Stimulated activated naive CD8-positive, alpha-beta T cell treated with anti-CD3 and anti-CD28 coated beads, Interleukin-15, amount 100 ng/mL, for 72 hours (primary cell): ENCODE data around the gene TNKS1BP1.
"Not testable (repeated sequence)": the region's sequence is repeated elsewhere in the genome, so short reads cannot be mapped to it uniquely, and the experiment has no call there.

Experiments used
- ATAC-seq: fragments of 150-1000 bp; cut with Tn5 transposase; 2 replicates; pipeline ENCODE4 v1.10.0; 2021; ENCODE audit warnings: mild to moderate bottlenecking, moderate library complexity
- DNase-seq, 2 donors: peaks; one replicate each; pipeline ENCODE4 v3.0.0; 2021 to 2022
- H3K27ac Mint-ChIP-seq, 2 donors: one replicate each; pipeline ENCODE4 v1.8.0; 2022; ENCODE audit warnings: mild to moderate bottlenecking in 2 of 2, mixed read lengths in 2 of 2, moderate library complexity in 2 of 2
- H3K27me3 Mint-ChIP-seq: one replicate; pipeline ENCODE4 v1.8.0; 2022; ENCODE audit warnings: mixed read lengths
- H3K4me1 Mint-ChIP-seq: one replicate; pipeline ENCODE4 v1.8.0; 2022; ENCODE audit warnings: mild to moderate bottlenecking, mixed read lengths
- H3K4me3 Mint-ChIP-seq, 2 donors: one replicate each; pipeline ENCODE4 v1.8.0; 2022; ENCODE audit warnings: mild to moderate bottlenecking in 2 of 2, mixed read lengths in 2 of 2, moderate library complexity in 1 of 2
- H3K9me3 Mint-ChIP-seq, 2 donors: one replicate each; pipeline ENCODE4 v1.8.0; 2022; ENCODE audit warnings: mixed read lengths in 2 of 2

Gene TNKS1BP1

DNA sequence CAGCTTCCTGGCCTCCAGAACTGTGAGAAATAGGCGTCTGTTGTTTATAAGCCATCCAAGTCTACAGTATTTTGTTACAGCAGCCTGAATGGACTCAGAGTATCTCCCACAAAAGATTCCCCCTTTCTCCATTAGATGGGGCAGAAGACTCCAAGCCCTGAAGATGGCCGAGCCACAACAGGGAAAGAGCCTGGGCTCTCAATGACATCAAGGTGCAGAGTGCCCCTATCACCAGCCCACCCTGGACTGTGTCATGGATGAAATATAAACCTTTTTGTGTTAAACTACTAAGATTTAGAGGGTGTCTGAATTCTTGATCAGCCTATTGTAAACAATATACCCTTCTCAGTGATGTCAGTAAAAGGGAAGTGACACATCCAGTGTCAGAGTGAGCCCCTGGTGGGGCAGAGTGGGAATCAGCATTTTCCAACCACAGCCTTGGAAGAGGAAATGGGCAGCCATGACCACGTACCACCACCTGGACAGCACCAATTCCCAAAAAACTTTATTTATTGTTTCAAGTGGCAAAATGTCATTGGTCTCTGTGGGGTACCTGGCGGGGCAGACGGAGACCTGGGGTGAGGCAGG is 25.5 kb downstream of the TNKS1BP1 start:
- DNase-seq (no peak), ATAC-seq (no peak)
- Mint-ChIP-seq H3K4me3 (no peak overlapping the region), H3K27me3 (no peaks in the 10 kb centered on the region), H3K9me3 (peaks cover 6 to 12% of the 10 kb centered on the region in 2 donors), H3K27ac (no peak overlapping the region), H3K4me1 (peaks cover 5% of the 10 kb centered on the region)

DNA sequence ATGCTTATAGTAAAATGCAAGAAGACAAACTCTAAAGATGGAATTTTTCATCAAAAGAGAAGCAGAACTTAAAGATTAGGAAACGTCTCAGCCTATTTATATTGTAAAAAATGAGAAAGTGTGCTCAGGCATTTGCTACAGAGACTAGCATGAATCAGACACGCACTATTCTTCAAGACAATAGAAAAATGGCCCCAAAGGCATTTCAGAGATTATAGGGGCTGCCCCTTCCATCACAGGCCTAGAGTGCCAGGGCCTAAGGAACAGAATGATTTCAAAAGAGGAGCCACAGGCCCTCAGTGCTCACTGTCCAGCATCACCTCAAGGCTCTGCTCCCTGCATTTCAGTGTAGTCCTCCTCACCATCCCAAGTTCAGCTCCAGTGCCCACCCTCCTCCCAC is 27.5 kb downstream of the TNKS1BP1 start:
- DNase-seq (no peak), ATAC-seq (no peak)
- H3K27me3 Mint-ChIP-seq: no peaks in the 10 kb centered on the region
- no peaks in the 10 kb centered on the region for H3K4me1 Mint-ChIP-seq
- peaks cover 6 to 12% of the 10 kb centered on the region in 2 donors for H3K9me3 Mint-ChIP-seq
- no peak overlapping the region for H3K27ac Mint-ChIP-seq
- no peak overlapping the region for H3K4me3 Mint-ChIP-seq

DNA sequence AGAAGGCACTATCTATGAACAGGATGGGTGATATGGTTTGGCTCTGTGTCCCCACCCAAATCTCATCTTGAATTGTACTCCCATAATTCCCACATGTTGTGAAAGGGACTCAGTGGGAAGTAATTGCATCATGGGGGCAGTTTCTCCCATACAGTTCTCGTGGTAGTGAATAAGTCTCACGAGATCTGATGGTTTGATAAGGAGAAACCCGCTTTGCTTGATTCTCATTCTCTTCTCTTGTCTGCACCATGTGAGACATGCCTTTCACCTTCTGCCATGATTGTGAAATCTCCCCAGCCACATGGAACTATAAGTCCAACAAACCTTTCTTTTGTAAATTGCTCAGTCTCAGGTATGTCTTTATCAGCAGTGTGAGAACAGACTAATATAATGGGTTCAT is 28.5 kb downstream of the TNKS1BP1 start:
- not testable (repeated sequence) for DNase-seq, H3K27me3 Mint-ChIP-seq, H3K4me3 Mint-ChIP-seq, H3K27ac Mint-ChIP-seq, H3K4me1 Mint-ChIP-seq, ATAC-seq
- H3K9me3 Mint-ChIP-seq: peaks cover 5 to 12% of the 10 kb centered on the region in 2 donors

DNA sequence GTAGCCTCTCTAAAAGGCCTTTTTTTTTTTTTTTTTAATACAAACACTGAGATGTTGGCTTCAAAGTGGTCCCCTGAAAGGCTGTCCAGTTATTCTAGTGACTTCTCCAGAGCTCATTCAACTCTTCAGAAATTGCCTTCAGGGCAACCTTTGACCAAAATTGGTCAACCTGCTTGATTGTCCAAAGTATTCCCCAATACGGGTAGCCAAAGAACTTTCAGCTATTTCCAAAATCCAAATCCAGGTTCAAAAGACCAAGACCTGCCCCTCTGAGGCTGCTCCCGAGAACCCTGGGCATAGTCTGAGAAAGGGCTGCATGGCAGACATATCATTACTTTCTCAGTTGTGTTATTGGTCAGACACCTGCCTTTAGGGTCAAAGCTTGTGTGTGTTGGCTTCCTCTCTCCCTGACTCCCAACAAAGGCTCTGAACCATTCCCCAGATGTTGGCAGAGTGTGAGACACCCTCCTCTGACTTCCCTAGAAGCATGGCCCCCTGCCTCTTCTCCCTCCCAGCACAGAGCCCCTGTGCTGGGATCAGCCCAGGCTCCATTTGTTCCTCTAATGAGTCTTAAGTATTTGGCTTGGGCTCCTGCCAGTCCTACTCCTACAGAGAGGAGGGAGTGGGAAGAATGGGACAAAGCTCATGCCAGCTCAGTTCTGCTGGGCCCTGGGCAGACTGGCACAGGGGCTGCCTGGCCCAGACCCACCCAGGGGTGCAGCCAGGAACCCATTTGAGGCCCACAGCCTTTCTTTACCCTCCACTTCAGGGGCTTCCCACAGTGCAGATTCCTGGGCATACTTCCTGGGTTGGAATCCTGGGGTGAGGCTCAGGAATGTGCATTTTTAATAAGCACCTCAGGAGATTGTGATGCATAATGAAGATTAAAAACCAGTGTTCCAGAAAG is 30.3 kb downstream of the TNKS1BP1 start:
- H3K4me1 Mint-ChIP-seq: no peaks in the 10 kb centered on the region
- no peak for ATAC-seq
- H3K27me3 Mint-ChIP-seq: no peaks in the 10 kb centered on the region
- no peak for DNase-seq
- H3K4me3 Mint-ChIP-seq: no peak overlapping the region
- peak overlapping the region in 1 of 2 donors; percentile 10 for H3K27ac Mint-ChIP-seq
- H3K9me3 Mint-ChIP-seq: peaks cover 0 to 6% of the 10 kb centered on the region in 2 donors

DNA sequence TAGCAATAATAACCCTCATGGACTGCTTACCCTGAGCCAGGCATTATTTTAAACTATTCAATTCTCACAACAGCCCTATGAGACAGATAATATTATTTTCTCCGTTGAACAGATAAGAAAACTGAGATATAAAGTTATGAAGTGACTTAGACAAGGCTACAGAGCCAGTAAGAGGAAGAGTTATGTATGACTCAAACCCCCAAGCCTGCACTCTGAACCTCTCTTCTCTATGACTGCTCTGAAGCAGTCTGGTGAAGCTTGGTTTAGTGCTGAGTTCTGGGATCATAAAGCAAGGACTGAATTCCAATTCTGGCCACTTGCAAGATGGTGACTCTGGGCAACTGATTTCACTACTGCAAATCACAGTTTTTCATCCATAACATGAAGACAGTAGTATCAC is 34.5 kb downstream of the TNKS1BP1 start:
- no peaks in the 10 kb centered on the region for H3K27me3 Mint-ChIP-seq
- no peaks in the 10 kb centered on the region for H3K9me3 Mint-ChIP-seq
- H3K27ac Mint-ChIP-seq: no peak overlapping the region
- H3K4me3 Mint-ChIP-seq: no peak overlapping the region
- no peaks in the 10 kb centered on the region for H3K4me1 Mint-ChIP-seq
- ATAC-seq: no peak
- DNase-seq: no peak

DNA sequence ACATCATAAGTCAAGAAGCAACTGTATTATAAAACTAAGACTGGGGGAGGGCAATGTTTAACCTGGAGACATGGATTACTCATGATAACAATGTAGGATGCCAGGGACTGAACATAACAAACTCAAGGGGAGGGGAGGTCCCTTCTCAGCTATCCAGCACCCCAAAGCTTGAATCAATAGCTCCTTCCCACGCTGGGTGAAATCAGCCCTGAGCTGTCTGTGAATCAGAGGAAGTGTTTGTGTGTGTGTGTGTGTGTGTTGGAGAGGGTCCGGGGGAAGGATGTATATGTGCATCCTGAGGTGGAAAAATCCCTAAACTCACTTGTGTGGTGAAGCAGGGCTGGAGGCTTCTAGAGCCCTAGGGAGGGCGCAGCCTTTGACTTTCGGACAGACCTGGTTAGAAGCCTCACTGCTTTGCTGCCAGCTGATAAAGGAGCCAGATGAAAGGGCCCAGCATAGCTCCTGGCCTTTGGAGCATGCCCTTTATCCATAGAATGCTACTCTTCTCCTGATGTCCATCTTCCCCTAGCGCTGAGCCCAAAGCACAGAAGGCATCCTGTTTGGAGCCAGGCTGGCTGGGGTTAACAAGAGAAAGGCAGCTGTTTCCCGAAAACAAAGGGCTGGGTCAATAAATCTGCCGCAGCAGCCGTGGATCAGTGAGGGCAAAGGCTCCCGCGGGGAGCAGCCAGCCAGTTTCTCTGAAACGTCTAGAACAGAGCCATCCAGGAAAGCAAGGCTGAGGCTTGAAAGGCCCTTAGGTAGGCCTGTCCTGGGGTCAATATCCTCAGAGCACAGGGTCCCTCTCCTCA is 35.8 kb downstream of the TNKS1BP1 start:
- ATAC-seq: peak; percentile 39
- H3K27ac Mint-ChIP-seq: no peak overlapping the region
- no peaks in the 10 kb centered on the region for H3K9me3 Mint-ChIP-seq
- no peaks in the 10 kb centered on the region for H3K4me1 Mint-ChIP-seq
- no peaks in the 10 kb centered on the region for H3K27me3 Mint-ChIP-seq
- no peak overlapping the region for H3K4me3 Mint-ChIP-seq
- no peak for DNase-seq

DNA sequence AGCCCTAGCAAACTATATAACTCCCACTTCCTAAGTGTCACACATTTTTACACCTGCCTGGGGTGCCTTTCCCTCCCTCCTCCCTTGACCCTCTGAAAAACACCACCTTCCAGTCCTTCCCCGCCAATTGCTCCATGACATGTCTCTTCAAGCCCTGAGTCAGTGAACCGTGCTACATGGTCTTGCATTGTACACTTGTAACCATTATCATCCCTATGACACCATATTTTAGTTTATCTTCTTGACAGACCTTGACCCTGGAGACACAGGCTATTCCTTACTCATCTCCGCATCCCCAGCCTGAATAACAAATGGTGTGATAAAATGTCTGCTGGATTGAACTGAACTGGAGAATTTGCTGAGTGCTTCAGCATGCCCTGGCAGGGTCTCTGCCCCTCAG is 36.9 kb downstream of the TNKS1BP1 start:
- Mint-ChIP-seq H3K9me3 (no peaks in the 10 kb centered on the region), H3K27me3 (no peaks in the 10 kb centered on the region), H3K27ac (no peak overlapping the region), H3K4me3 (no peak overlapping the region), H3K4me1 (no peaks in the 10 kb centered on the region)
- ATAC-seq (no peak), DNase-seq (no peak)

DNA sequence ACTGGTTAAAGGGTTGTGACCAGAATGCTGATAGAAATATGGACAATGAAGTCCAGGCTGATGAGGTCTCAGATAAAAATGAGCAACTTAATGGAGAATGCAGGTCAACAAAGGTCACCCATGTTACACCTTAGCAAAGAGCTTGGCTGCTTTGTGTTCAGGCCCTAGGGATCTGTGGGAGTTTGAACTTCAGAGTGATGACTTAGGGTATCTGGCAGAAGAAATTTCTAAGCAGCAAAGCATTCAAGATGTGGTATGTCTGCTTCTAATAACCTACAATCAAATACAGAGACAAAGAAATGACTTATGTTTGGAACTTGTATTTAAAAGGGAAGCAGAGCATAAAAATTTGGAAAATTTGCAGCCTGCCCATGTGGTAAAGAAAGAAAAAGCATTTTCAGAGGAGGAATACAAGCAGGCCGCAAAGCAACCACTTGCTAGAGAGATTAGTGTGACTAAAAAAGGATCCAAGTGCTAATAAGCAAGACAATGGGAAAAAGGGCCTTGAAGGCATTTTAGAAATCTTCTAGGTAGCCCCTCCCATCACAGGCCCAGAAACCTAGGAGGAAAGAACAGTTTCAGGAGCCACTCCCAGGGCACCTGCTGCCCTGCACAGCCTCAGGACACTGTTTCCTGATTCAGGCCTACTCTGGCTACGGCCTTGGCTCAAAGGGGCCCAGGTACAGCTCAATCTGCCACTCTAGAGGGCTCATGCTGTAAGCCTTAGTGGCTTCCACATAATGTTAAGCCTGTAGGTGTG is 41.3 kb downstream of the TNKS1BP1 start:
- ATAC-seq (no peak), DNase-seq (no peak)
- Mint-ChIP-seq H3K9me3 (no peaks in the 10 kb centered on the region), H3K4me1 (no peaks in the 10 kb centered on the region), H3K27ac (no peak overlapping the region), H3K27me3 (peaks cover 6% of the 10 kb centered on the region), H3K4me3 (no peak overlapping the region)

DNA sequence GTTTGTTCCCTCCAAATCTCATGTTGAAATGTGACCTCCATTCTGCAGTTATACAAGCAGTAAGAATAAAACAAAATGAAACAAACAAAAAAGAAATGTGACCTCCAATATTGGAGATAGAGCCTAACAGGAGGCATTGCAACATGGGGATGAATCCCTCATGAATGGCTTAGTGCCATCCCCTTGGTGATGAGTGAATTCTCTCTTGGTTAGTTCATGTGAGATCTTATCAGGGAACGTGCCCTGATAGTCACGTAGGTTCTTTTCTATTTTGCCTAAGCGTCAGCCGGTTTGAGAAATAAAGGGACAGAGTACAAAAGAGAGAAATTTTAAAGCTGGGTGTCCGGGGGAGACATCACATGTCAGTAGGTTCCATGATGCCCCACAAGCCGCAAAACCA is 43.2 kb downstream of the TNKS1BP1 start:
- not testable (repeated sequence) for DNase-seq, H3K4me1 Mint-ChIP-seq, H3K4me3 Mint-ChIP-seq, H3K27ac Mint-ChIP-seq, H3K9me3 Mint-ChIP-seq, ATAC-seq
- peaks cover 22% of the 10 kb centered on the region for H3K27me3 Mint-ChIP-seq

DNA sequence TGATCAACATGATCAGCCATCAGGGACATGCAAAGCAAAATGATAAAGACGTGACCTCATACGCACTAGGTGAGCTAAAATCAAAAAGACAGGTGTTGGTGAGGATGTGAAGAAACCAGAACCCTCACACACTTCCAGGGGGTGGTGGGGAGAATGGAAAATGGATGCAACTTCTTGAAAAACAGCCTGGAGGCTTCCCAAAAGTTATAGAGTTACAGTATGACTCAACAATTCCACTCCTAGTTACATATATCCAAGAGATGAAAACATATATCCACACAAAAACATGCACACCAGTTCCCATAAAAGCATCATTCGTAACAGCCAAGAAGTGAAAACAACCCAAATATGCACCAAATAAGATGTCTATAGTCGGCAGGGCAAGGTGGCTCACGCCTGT is 45.6 kb downstream of the TNKS1BP1 start:
- no peak for DNase-seq
- ATAC-seq: no peak

DNA sequence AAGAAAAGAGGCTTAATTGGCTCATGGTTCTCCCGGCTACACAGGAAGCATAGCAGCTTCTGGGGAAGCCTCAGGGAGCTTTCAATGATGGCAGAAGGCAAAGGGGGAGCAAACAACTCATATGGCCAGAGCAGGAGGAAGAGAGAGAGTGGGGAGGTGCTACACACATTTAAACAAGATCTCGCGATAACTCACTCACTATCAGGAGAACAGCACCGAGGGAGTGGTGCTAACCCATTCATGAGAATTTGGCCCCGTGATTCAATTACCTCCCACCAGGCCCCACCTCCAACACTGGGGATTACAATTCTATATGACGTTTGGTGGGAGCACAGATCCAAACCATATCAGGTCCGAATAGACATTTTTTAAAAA is 46.0 kb downstream of the TNKS1BP1 start:
- Mint-ChIP-seq H3K9me3 (peaks cover 6 to 8% of the 10 kb centered on the region in 2 donors), H3K4me1 (peaks cover 6% of the 10 kb centered on the region), H3K4me3 (no peak overlapping the region), H3K27ac (no peak overlapping the region), H3K27me3 (peaks cover 38% of the 10 kb centered on the region)
- DNase-seq: no peak
- ATAC-seq: no peak

More for the DNA sequence above, 45.6 kb downstream of the TNKS1BP1 start:
- Mint-ChIP-seq H3K4me3 (no peak overlapping the region), H3K27ac (no peak overlapping the region), H3K27me3 (peaks cover 35% of the 10 kb centered on the region), H3K9me3 (peaks cover 3 to 4% of the 10 kb centered on the region in 2 donors), H3K4me1 (peaks cover 6% of the 10 kb centered on the region)

DNA sequence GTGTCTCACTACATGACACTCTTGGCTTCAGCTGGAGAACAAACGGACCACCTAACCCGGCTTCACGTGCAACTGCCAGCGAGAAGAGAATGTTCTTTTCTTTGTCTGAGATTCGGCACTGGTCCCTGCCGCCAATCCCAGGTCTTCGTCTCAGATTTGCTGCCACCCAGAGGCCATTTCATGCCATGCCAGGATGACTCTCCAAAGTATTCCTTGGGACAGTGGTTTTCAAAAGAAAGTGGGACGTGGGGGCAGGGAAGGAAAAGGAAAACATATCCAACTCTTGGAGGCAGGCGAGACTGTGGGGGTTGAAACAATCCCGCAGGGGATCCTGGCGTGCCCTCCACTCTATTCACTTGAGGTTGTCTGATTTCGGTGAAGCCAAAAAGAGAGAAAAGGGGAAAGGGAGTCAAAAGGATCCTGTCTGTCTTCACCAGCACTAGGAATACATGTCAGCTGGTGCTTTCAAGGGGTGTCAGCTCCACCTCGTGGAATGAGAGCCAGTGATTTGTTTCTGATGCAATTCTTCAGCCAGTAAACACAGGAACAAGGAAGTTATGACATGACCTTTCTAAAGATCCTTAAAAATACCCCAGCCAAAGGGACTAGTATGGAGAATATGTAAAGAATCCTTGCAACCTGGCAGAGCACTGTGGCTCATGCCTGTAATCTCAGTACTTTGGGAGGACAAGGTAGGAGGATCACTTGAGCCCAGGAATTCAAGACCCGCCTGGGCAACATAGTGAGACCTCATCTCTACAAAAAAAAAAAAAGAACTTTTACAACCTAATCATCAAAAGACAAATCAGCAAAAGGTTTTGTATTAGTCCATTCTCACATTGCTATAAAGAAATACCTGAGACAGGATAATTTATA is 46.7 kb downstream of the TNKS1BP1 start:
- no peak overlapping the region for H3K4me3 Mint-ChIP-seq
- no peak overlapping the region for H3K27ac Mint-ChIP-seq
- H3K27me3 Mint-ChIP-seq: peaks cover 38% of the 10 kb centered on the region
- peaks cover 10 to 15% of the 10 kb centered on the region in 2 donors for H3K9me3 Mint-ChIP-seq
- DNase-seq (peak; percentile 12 to 26), ATAC-seq (no peak)
- H3K4me1 Mint-ChIP-seq: peaks cover 6% of the 10 kb centered on the region

DNA sequence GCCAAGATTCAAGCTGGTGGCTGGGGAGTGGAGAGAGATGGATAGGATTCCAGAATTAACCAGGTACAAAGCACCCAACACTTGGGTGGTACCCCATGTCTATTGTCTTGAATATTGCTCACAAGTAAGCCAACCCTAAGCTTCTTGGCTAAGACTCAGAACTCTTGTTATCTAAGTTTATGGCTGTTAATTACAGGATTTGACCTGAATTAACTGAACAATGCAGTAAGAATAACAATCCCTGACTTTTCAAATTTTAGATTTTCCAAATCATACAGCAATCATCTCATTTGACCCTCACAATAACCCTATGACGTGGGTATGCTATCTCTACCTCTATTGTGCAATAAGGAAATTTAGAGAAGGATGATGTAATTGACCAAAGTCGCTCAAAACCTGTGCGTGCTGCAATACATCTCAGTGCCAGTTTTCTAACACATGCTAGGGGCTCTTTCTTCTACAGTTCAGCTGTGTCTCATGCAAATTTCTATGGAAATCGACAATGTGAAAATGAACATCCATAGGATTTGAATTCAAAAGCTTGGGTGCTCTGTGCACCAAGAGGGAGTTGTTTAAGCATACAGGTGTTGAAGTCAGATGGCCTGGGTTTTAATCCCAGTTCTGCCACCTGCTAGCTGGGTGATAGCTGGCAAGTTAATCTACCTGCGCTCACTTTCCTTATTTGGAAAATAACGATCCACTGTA is 47.6 kb downstream of the TNKS1BP1 start:
- H3K4me1 Mint-ChIP-seq: peaks cover 6% of the 10 kb centered on the region
- H3K4me3 Mint-ChIP-seq: no peak overlapping the region
- DNase-seq (no peak), ATAC-seq (no peak)
- peaks cover 13 to 18% of the 10 kb centered on the region in 2 donors for H3K9me3 Mint-ChIP-seq
- no peak overlapping the region for H3K27ac Mint-ChIP-seq
- peaks cover 38% of the 10 kb centered on the region for H3K27me3 Mint-ChIP-seq
